Stimulated activated CD8-positive, alpha-beta memory T cell treated with anti-CD3 and anti-CD28 coated beads, Interleukin-7, amount 100 ng/mL, for 1 hour (primary cell): ENCODE data around the gene MGARP.

Experiments
- DNase-seq, 2 donors: peaks; one replicate each; pipeline ENCODE4 v3.0.0-alpha.2; 2020; ENCODE audit warnings: low read depth in 2 of 2

Gene MGARP

GRCh38 chr4:139243448-139244365, 36.3 kb downstream of the MGARP start:
- no peak for DNase-seq

- no peak for DNase-seq
Observed at GRCh38 chr4:139242511-139243051, 37.4 kb downstream of the MGARP start.

GRCh38 chr4:139241784-139242151, 38.3 kb downstream of the MGARP start:
- no peak for DNase-seq

DNA sequence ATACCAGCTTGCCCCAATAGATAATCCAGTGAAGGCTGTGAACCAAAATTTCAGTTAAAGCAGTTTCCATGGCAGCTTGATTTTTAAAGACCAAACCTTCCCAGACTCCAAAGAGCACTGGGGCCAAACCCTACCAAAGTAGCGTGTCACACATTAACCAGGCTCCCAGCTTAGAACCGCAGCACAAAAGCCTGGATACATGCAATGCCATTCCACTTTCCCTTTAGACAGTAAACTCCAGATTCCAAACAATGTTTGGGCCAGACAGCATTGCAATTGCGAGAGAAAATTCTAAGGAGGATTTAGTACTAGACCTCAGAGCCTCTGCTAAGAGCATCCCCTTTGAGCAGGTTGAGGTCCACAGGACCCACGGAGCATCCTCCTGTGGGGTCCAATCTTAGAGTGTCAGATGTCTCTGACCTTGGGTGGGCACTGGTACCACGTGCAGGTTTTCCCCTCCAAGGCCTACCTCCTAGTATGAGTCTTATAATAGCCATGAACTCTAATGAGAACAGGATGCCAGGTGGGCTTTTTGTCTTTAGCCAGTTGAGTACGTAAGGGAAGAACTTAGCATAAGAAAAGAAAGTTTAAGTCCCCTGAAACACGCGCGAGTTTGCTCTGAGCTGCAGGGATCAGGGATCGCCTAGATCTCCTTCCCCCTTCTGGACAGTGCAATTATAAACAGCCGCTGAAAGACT, 38.8 kb downstream of the MGARP start:
- DNase-seq, result no peak

DNA sequence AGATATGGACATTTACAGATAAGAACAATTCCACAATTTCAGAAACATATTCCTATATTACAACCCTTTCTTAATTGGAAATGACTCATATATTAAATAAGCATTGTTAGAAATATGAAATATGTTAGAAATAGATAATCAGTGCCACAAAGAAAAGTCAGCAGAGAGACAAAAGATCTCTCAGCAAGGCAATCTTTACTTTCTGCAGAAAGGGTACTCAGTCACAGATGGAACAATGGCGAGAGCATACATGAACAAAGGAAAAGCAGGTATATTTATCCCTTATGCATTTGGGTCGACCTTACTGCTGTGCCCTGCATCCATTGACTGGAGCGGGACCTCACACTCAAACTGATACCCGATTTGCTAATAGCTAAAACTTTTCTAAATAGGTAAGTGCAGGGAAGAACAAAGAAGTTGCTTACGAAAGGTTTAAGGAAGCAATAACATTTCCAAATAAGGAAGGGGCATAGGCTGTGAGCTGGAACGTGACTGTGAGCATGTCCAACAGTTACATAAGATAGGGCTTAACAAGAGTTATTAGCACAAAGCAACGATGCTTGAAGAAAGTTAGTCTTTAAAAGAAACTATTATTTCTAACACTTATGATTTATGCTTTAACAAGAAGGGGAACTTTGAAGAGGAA, 40.8 kb downstream of the MGARP start:
- no peak for DNase-seq

DNA sequence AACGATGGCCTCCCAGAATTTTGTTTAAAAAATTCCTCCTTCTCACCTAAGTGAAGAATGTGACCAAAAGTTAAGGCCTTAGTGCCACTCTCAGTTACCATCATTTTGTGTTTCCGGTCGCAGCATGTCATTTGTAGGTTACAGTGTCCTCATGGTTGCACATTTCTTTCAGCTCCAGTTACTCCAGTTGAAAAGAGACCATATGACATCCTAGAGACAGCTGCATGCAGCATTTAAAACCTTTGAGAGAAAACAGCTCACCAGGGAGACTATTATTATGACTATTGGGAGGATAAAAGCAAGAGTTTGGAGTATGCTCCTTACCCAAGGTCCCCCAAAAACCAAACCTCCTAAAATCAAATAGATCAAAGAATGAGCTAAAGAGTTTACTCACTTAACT, 45.8 kb downstream of the MGARP start:
- DNase-seq, result no peak

- DNase-seq, result no peak
Observed at GRCh38 chr4:139229534-139230039, 50.4 kb downstream of the MGARP start.

DNA sequence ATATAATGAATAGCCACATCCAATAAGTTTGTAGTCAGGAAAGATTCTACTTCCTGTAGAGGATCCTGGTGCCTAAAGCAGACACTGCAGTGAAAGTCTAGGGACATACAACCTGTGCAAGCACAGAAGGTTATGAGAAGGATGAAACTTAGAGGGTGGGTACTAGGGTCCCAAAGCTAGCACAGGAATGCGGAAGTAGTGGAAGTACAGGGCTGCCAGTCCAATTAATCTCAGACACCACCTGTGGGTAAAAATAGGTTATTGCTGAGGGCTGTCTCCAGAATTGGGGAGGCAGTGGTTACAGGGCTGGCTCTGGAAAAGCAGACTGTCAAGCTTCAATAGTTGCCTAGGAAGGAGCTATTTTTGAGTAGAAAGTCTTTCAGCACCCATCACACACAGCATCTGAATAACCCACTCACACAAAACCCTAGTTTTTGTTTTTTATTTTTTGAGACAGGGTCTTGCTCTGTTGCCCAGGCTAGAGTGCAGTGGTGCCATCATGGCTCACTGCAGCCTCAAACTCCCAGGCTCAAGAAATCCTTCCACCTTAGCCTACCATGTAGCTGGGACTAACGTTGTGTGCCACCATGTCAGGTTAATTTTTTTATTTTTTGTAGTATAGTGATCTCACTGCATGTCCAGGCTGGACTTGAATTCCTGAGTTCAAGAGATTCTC, 52.2 kb downstream of the MGARP start:
- no peak for DNase-seq

DNA sequence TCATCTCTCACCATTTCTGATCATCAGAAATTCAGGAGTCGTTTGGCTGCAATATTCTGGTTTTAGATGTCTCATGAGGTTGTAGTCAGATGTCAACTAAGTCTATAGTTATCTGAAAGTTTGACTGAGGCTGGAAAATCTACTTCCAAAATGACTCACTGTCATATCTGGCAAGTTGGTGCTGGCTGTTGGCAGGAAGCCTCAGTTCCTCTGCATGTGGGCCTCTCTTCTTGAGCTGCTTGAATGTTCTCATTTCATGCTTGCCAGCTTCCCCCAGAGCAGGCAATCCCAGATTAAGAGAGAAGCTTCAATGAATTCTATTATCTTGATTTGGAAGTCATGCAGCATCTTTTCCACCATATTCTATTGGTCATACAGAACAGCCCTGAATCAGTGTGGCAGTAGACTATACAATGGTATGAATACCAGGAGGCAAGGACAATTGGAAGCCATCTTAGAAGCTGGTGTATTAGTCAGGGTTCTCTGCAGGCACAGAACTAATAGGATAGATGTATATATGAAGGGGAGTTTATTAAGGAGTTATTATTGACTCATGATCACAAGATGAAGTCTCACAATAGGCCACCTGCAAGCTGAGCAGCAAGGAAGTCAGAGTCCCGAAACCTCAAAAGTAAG, 56.2 kb downstream of the MGARP start:
- no peak for DNase-seq

- DNase-seq, result no peak
Observed at GRCh38 chr4:139222215-139222614, 57.8 kb downstream of the MGARP start.

- no peak for DNase-seq
Observed at GRCh38 chr4:139221687-139222086, 58.3 kb downstream of the MGARP start.

DNA sequence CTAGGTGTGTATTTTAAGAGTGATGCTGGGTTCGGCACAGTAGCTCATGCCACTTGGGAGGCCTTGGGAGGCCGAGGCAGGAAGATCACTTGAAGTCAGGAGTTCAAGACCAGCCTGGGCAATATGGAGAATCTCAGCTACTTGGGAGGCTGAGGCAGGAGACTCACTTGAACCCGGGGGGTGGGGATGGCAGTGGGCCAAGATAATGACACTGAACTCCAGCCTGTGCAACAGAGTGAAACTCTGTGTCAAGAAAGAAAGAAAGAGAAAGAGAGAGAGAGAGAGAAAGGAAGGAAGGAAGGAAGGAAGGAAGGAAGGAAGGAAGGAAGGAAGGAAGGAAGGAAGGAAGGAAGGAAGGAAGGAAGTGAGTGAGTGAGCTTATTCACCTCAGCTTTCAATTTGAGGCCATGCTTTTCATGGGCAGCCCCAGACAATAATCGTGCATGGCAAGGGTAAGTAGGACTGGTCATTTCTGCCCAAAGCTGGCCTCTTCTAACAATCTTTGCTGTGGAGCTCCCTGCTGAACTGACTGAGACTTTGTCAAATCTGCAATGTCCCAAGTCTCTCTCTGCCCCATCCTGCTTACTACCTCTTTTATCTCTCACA, 60.5 kb downstream of the MGARP start:
- no peak for DNase-seq
